ENCODE results near the gene AFTPH.

The AFTPH gene

GRCh38 chr2:64635976-64636911 lies 112.1 kb downstream of the AFTPH start:
- no peak overlapping the region for H3K27ac ChIP-seq (ENCODE audit: low read depth, low read length)
- no peak overlapping the region for H3K18ac ChIP-seq (ENCODE audit: low read length)
- H2BK120ac ChIP-seq (ENCODE audit: low read depth, low read length), result no peak overlapping the region
- no peak overlapping the region for H3K4ac ChIP-seq (ENCODE audit: low read depth, low read length)
- no peak overlapping the region for H3K9ac ChIP-seq (ENCODE audit: low read length)
- H3K79me1 ChIP-seq (ENCODE audit: low read length), result peaks cover 17% of the 10 kb centered on the region
- H2AK5ac ChIP-seq (ENCODE audit: low read length), result no peak overlapping the region
- peaks cover 8% of the 10 kb centered on the region for H3K79me2 ChIP-seq (ENCODE audit: control insufficient read depth, insufficient read depth, low read length)
- peaks cover 4% of the 10 kb centered on the region for H3K4me1 ChIP-seq (ENCODE audit: control insufficient read depth, low read depth, low read length)
- H3K4me2 ChIP-seq (ENCODE audit: low read length), result no peak overlapping the region
- H3K56ac ChIP-seq (ENCODE audit: low read length), result peak overlapping the region; percentile 10
- H3K23ac ChIP-seq (ENCODE audit: low read length), result no peak overlapping the region
- H4K8ac ChIP-seq (ENCODE audit: low read depth, low read length), result no peak overlapping the region
- DNase-seq, result no peak
- peaks cover 7% of the 10 kb centered on the region for H3K36me3 ChIP-seq (ENCODE audit: control insufficient read depth, insufficient read depth, low read length)
- no peaks in the 10 kb centered on the region for H3K27me3 ChIP-seq (ENCODE audit: insufficient read depth, low read length, poor library complexity)
- H4K5ac ChIP-seq (ENCODE audit: low read length), result no peak overlapping the region
- no peak overlapping the region for H3K4me3 ChIP-seq (ENCODE audit: low read length)
- no peak overlapping the region for H2BK15ac ChIP-seq (replicated peaks; ENCODE audit: low read depth)
- no peak overlapping the region for H2BK5ac ChIP-seq (ENCODE audit: low read length)
- no CpG with 5 or more reads among the region's 38 CpGs for WGBS (ENCODE audit: extremely low coverage, insufficient coverage, low lambda C conversion rate)

DNA sequence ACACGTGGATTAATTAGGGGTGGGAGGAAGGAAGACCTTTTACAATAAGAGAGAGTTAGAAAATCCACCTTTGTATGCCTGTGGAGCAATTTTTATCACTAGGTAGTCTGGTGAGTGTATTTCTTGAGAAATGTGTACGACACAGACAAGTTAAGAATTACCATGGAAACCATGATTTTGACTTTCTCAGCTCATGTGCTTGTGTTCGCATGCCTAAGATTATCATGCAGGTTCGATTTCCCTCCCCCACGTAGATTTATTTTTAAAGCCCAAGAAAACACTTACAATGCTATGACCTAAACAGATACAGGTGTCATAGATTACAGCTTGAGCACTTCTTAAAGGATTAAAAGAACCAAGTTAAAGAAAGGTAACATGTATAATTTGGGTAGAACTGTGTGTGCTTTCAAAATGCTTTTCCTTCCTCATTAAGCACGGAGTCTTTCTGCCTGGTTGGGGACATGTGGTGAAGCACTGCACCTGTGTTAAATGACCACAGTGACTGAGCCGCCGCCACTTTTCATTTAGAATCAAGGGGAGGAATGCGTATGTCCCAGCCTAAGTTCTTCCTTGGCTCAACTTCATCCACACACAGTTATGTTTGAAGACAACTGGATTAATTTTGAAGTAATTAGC lies 113.0 kb downstream of the AFTPH start:
- Histone ChIP-seq H3K9ac (ENCODE audit: low read length) (no peak overlapping the region), H2BK120ac (ENCODE audit: low read depth, low read length) (no peak overlapping the region), H3K79me2 (ENCODE audit: control insufficient read depth, insufficient read depth, low read length) (peaks cover 15% of the 10 kb centered on the region), H3K27me3 (ENCODE audit: insufficient read depth, low read length, poor library complexity) (no peaks in the 10 kb centered on the region), H2AK5ac (ENCODE audit: low read length) (no peak overlapping the region), H3K4ac (ENCODE audit: low read depth, low read length) (no peak overlapping the region), H4K5ac (ENCODE audit: low read length) (no peak overlapping the region), H3K79me1 (ENCODE audit: low read length) (peaks cover 23% of the 10 kb centered on the region), H4K8ac (ENCODE audit: low read depth, low read length) (no peak overlapping the region), H3K23ac (ENCODE audit: low read length) (no peak overlapping the region), H3K4me3 (ENCODE audit: low read length) (no peak overlapping the region), H3K4me1 (ENCODE audit: control insufficient read depth, low read depth, low read length) (peaks cover 12% of the 10 kb centered on the region), H3K4me2 (ENCODE audit: low read length) (no peak overlapping the region), H2BK5ac (ENCODE audit: low read length) (no peak overlapping the region), H2BK15ac (replicated peaks; ENCODE audit: low read depth) (no peak overlapping the region), H3K36me3 (ENCODE audit: control insufficient read depth, insufficient read depth, low read length) (peaks cover 7% of the 10 kb centered on the region), H3K27ac (ENCODE audit: low read depth, low read length) (no peak overlapping the region), H3K56ac (ENCODE audit: low read length) (no peak overlapping the region), H3K18ac (ENCODE audit: low read length) (no peak overlapping the region)
- no CpG with 5 or more reads among the region's 9 CpGs for WGBS (ENCODE audit: extremely low coverage, insufficient coverage, low lambda C conversion rate)
- DNase-seq, result no peak

- H3K27ac ChIP-seq (ENCODE audit: low read depth, low read length), result no peak overlapping the region
- H4K8ac ChIP-seq (ENCODE audit: low read depth, low read length), result no peak overlapping the region
- H3K27me3 ChIP-seq (ENCODE audit: insufficient read depth, low read length, poor library complexity), result no peaks in the 10 kb centered on the region
- peaks cover 13% of the 10 kb centered on the region for H3K4me1 ChIP-seq (ENCODE audit: control insufficient read depth, low read depth, low read length)
- H3K4me2 ChIP-seq (ENCODE audit: low read length), result no peak overlapping the region
- no peak overlapping the region for H3K4ac ChIP-seq (ENCODE audit: low read depth, low read length)
- no peak overlapping the region for H3K23ac ChIP-seq (ENCODE audit: low read length)
- no peak overlapping the region for H3K18ac ChIP-seq (ENCODE audit: low read length)
- no peak overlapping the region for H2BK15ac ChIP-seq (replicated peaks; ENCODE audit: low read depth)
- H3K56ac ChIP-seq (ENCODE audit: low read length), result no peak overlapping the region
- WGBS (ENCODE audit: extremely low coverage, insufficient coverage, low lambda C conversion rate), result no CpG with 5 or more reads among the region's 5 CpGs
- H3K4me3 ChIP-seq (ENCODE audit: low read length), result no peak overlapping the region
- no peak overlapping the region for H2BK120ac ChIP-seq (ENCODE audit: low read depth, low read length)
- no peak overlapping the region for H2AK5ac ChIP-seq (ENCODE audit: low read length)
- peaks cover 7% of the 10 kb centered on the region for H3K36me3 ChIP-seq (ENCODE audit: control insufficient read depth, insufficient read depth, low read length)
- no peak overlapping the region for H4K5ac ChIP-seq (ENCODE audit: low read length)
- H2BK5ac ChIP-seq (ENCODE audit: low read length), result no peak overlapping the region
- DNase-seq, result no peak
- peaks cover 23% of the 10 kb centered on the region for H3K79me1 ChIP-seq (ENCODE audit: low read length)
- H3K79me2 ChIP-seq (ENCODE audit: control insufficient read depth, insufficient read depth, low read length), result peaks cover 17% of the 10 kb centered on the region
- H3K9ac ChIP-seq (ENCODE audit: low read length), result no peak overlapping the region
Measured at GRCh38 chr2:64637931-64638330, 113.8 kb downstream of the AFTPH start.

GRCh38 chr2:64638502-64639120 lies 114.5 kb downstream of the AFTPH start:
- Histone ChIP-seq H3K79me1 (ENCODE audit: low read length) (peaks cover 25% of the 10 kb centered on the region), H2BK120ac (ENCODE audit: low read depth, low read length) (no peak overlapping the region), H3K4ac (ENCODE audit: low read depth, low read length) (no peak overlapping the region), H3K56ac (ENCODE audit: low read length) (no peak overlapping the region), H4K5ac (ENCODE audit: low read length) (no peak overlapping the region), H3K18ac (ENCODE audit: low read length) (no peak overlapping the region), H3K27me3 (ENCODE audit: insufficient read depth, low read length, poor library complexity) (no peaks in the 10 kb centered on the region), H3K27ac (ENCODE audit: low read depth, low read length) (no peak overlapping the region), H3K79me2 (ENCODE audit: control insufficient read depth, insufficient read depth, low read length) (peaks cover 21% of the 10 kb centered on the region), H2BK15ac (replicated peaks; ENCODE audit: low read depth) (no peak overlapping the region), H4K8ac (ENCODE audit: low read depth, low read length) (no peak overlapping the region), H3K23ac (ENCODE audit: low read length) (no peak overlapping the region), H3K4me1 (ENCODE audit: control insufficient read depth, low read depth, low read length) (peaks cover 17% of the 10 kb centered on the region), H3K4me3 (ENCODE audit: low read length) (no peak overlapping the region), H3K9ac (ENCODE audit: low read length) (no peak overlapping the region), H2AK5ac (ENCODE audit: low read length) (no peak overlapping the region), H3K36me3 (ENCODE audit: control insufficient read depth, insufficient read depth, low read length) (peaks cover 5% of the 10 kb centered on the region), H2BK5ac (ENCODE audit: low read length) (no peak overlapping the region), H3K4me2 (ENCODE audit: low read length) (no peak overlapping the region)
- no peak for DNase-seq
- WGBS (ENCODE audit: extremely low coverage, insufficient coverage, low lambda C conversion rate), result no CpG with 5 or more reads among the region's 4 CpGs

DNA sequence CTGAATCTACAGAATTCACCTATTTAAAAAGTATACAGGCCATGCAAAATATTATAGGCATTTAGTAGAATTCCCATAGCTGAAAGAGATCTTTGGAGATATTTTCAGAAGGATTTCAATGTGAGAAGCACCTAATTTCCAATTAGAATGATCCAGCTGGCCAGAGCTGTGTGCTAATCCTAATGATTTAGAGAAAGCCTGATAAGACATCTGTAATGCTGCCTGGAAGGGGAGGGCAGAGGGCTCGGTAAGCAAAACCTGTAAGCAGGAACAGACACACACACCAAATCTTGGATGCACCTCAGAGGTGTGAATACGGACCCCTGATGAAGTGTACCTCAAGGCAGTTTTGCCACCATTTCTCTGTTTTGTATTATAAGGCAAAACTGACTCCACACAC lies 115.6 kb downstream of the AFTPH start:
- H3K4me1 ChIP-seq (ENCODE audit: control insufficient read depth, low read depth, low read length), result peaks cover 21% of the 10 kb centered on the region
- H3K36me3 ChIP-seq (ENCODE audit: control insufficient read depth, insufficient read depth, low read length), result peaks cover 3% of the 10 kb centered on the region
- H2BK15ac ChIP-seq (replicated peaks; ENCODE audit: low read depth), result no peak overlapping the region
- no peak overlapping the region for H3K23ac ChIP-seq (ENCODE audit: low read length)
- peak overlapping the region; percentile 35 for H3K56ac ChIP-seq (ENCODE audit: low read length)
- no peak overlapping the region for H4K5ac ChIP-seq (ENCODE audit: low read length)
- H3K9ac ChIP-seq (ENCODE audit: low read length), result no peak overlapping the region
- H2AK5ac ChIP-seq (ENCODE audit: low read length), result no peak overlapping the region
- no peak overlapping the region for H3K27ac ChIP-seq (ENCODE audit: low read depth, low read length)
- H2BK5ac ChIP-seq (ENCODE audit: low read length), result no peak overlapping the region
- no peak for DNase-seq
- peaks cover 28% of the 10 kb centered on the region for H3K79me1 ChIP-seq (ENCODE audit: low read length)
- H3K27me3 ChIP-seq (ENCODE audit: insufficient read depth, low read length, poor library complexity), result no peaks in the 10 kb centered on the region
- peaks cover 24% of the 10 kb centered on the region for H3K79me2 ChIP-seq (ENCODE audit: control insufficient read depth, insufficient read depth, low read length)
- H4K8ac ChIP-seq (ENCODE audit: low read depth, low read length), result no peak overlapping the region
- no peak overlapping the region for H3K4me2 ChIP-seq (ENCODE audit: low read length)
- WGBS (ENCODE audit: extremely low coverage, insufficient coverage, low lambda C conversion rate), result no CpG with 5 or more reads among the region's 2 CpGs
- no peak overlapping the region for H2BK120ac ChIP-seq (ENCODE audit: low read depth, low read length)
- no peak overlapping the region for H3K4me3 ChIP-seq (ENCODE audit: low read length)
- no peak overlapping the region for H3K18ac ChIP-seq (ENCODE audit: low read length)
- no peak overlapping the region for H3K4ac ChIP-seq (ENCODE audit: low read depth, low read length)

Measured in mesendoderm (in vitro differentiated cells).